Measurements from ENCODE around the gene KRT9. TPM values are rescaled to one million over a fixed set of nuclear protein-coding genes. Genes with fewer than 3 reads are reported as not detected.

The KRT9 gene
- total RNA-seq, 1 experiment from 2014 or later = not detected

GRCh38 chr17:41520821-41521521 lies 50.9 kb downstream of the KRT9 start:
- intact Hi-C loops (cut with micrococcal nuclease; ENCODE audit: unreplicated experiment) = no loop called here
- Histone ChIP-seq H3K36me3 (ENCODE audit: insufficient read depth, low read length, poor library complexity, severe bottlenecking) (no peaks in the 10 kb centered on the region), H3K4me1 (ENCODE audit: insufficient read depth, low read length, poor library complexity, severe bottlenecking) (no peaks in the 10 kb centered on the region), H3K27ac (ENCODE audit: low read depth, low read length, poor library complexity, severe bottlenecking) (no peak overlapping the region), H3K27me3 (replicated peaks; ENCODE audit: insufficient read depth, low read depth, low read length, poor library complexity) (no peaks in the 10 kb centered on the region), H3K4me3 (ENCODE audit: low read depth, low read length, poor library complexity, severe bottlenecking) (no peak overlapping the region), H3K9me3 (ENCODE audit: low read depth, low read length, poor library complexity, severe bottlenecking) (no peaks in the 10 kb centered on the region)
- DNase-seq (ENCODE audit: low spot score) = no peak
- BruUV-seq (replicated peaks) = no TSS peak
- ChIA-PET POLR2A (ENCODE audit: low non-redundant PET) (no interaction called here), CTCF (no interaction called here)
- TF ChIP-seq EZH2 (IDR thresholded peaks at IDR 0.05; ENCODE audit: borderline replicate concordance, low read depth, low read length, poor library complexity, severe bottlenecking) (no peak), CTCF (conservative IDR thresholded peaks at IDR 0.05; ENCODE audit: low read depth, low read length) (no peak)

GRCh38 chr17:41519501-41520224 lies 52.2 kb downstream of the KRT9 start:
- CTCF ChIA-PET = no interaction called here
- Histone ChIP-seq H3K4me3 (ENCODE audit: low read depth, low read length, poor library complexity, severe bottlenecking) (no peak overlapping the region), H3K9me3 (ENCODE audit: low read depth, low read length, poor library complexity, severe bottlenecking) (no peaks in the 10 kb centered on the region), H3K27me3 (replicated peaks; ENCODE audit: insufficient read depth, low read depth, low read length, poor library complexity) (no peaks in the 10 kb centered on the region), H3K4me1 (ENCODE audit: insufficient read depth, low read length, poor library complexity, severe bottlenecking) (no peaks in the 10 kb centered on the region), H3K36me3 (ENCODE audit: insufficient read depth, low read length, poor library complexity, severe bottlenecking) (no peaks in the 10 kb centered on the region), H3K27ac (ENCODE audit: low read depth, low read length, poor library complexity, severe bottlenecking) (no peak overlapping the region)
- BruUV-seq (replicated peaks) = no TSS peak
- no peak for DNase-seq (ENCODE audit: low spot score)
- intact Hi-C loops (cut with micrococcal nuclease; ENCODE audit: unreplicated experiment) = no loop called here
- POLR2A ChIA-PET (ENCODE audit: low non-redundant PET) = no interaction called here
- TF ChIP-seq CTCF (conservative IDR thresholded peaks at IDR 0.05; ENCODE audit: low read depth, low read length) (no peak), EZH2 (IDR thresholded peaks at IDR 0.05; ENCODE audit: borderline replicate concordance, low read depth, low read length, poor library complexity, severe bottlenecking) (no peak)

GRCh38 chr17:41518789-41519449 lies 52.9 kb downstream of the KRT9 start, which contains the start of gene KRT15:
TSS of gene KRT15 (minus strand) at chr17:41518890. CDS start at chr17:41518827, 63 bp downstream.
- CTCF ChIA-PET = no interaction called here

More at GRCh38 chr17:41518789-41519449, 52.9 kb downstream of the KRT9 start, which contains the start of gene KRT15:
- Histone ChIP-seq H3K27ac (ENCODE audit: low read depth, low read length, poor library complexity, severe bottlenecking) (no peak within 1 kb of the TSS), H3K27me3 (replicated peaks; ENCODE audit: insufficient read depth, low read depth, low read length, poor library complexity) (no peaks in the 10 kb centered on the region), H3K36me3 (ENCODE audit: insufficient read depth, low read length, poor library complexity, severe bottlenecking) (no peaks in the 10 kb centered on the region), H3K4me3 (ENCODE audit: low read depth, low read length, poor library complexity, severe bottlenecking) (no peak within 1 kb of the TSS), H3K9me3 (ENCODE audit: low read depth, low read length, poor library complexity, severe bottlenecking) (no peaks in the 10 kb centered on the region), H3K4me1 (ENCODE audit: insufficient read depth, low read length, poor library complexity, severe bottlenecking) (no peaks in the 10 kb centered on the region)
- POLR2A ChIA-PET (ENCODE audit: low non-redundant PET) = no interaction called here
- DNase-seq (ENCODE audit: low spot score) = no peak
- no peak for TF ChIP-seq EZH2 (IDR thresholded peaks at IDR 0.05; ENCODE audit: borderline replicate concordance, low read depth, low read length, poor library complexity, severe bottlenecking)
- TF ChIP-seq CTCF (conservative IDR thresholded peaks at IDR 0.05; ENCODE audit: low read depth, low read length) = no peak
- intact Hi-C loops (cut with micrococcal nuclease; ENCODE audit: unreplicated experiment) = no loop called here
- BruUV-seq (replicated peaks) = no TSS peak
